ENCODE measurements around the gene TNNI2.

The TNNI2 gene

GRCh38 chr11:1847006-1847735, 8.4 kb downstream of the TNNI2 start:
- no peak for DNase-seq (ENCODE audit: low read depth)

- no peak for DNase-seq (ENCODE audit: low read depth)
These were observed 9.3 kb downstream of the TNNI2 start for GRCh38 chr11:1847926-1848639.

- DNase-seq (ENCODE audit: low read depth) = no peak
These were observed 10.1 kb downstream of the TNNI2 start for GRCh38 chr11:1848640-1849430.

- no peak for DNase-seq (ENCODE audit: low read depth)
These were observed 12.8 kb downstream of the TNNI2 start for GRCh38 chr11:1851468-1852180.

- no peak for DNase-seq (ENCODE audit: low read depth)
These were observed 13.6 kb downstream of the TNNI2 start for GRCh38 chr11:1852271-1852876.

GRCh38 chr11:1852877-1853276, 14.1 kb downstream of the TNNI2 start, which contains the start of gene LSP1:
LSP1 (plus strand) TSS chr11:1853084; CDS start chr11:1853145, 61 bp downstream.
- no peak for DNase-seq (ENCODE audit: low read depth)

- DNase-seq (ENCODE audit: low read depth) = no peak
These were observed 14.8 kb downstream of the TNNI2 start for GRCh38 chr11:1853376-1854131.

GRCh38 chr11:1854132-1854948, 15.6 kb downstream of the TNNI2 start:
- no peak for DNase-seq (ENCODE audit: low read depth)

- no peak for DNase-seq (ENCODE audit: low read depth)
These were observed 16.4 kb downstream of the TNNI2 start for GRCh38 chr11:1854949-1855885.

- DNase-seq (ENCODE audit: low read depth) = no peak
These were observed 17.1 kb downstream of the TNNI2 start for GRCh38 chr11:1855886-1856265.

GRCh38 chr11:1856306-1857005, 17.7 kb downstream of the TNNI2 start:
- no peak for DNase-seq (ENCODE audit: low read depth)

- DNase-seq (ENCODE audit: low read depth) = no peak
These were observed 18.3 kb downstream of the TNNI2 start for GRCh38 chr11:1857064-1857463.

- no peak for DNase-seq (ENCODE audit: low read depth)
These were observed 19.4 kb downstream of the TNNI2 start for GRCh38 chr11:1858154-1858553.

GRCh38 chr11:1858576-1858975, 19.8 kb downstream of the TNNI2 start:
- no peak for DNase-seq (ENCODE audit: low read depth)

GRCh38 chr11:1859004-1859403, 20.2 kb downstream of the TNNI2 start:
- DNase-seq (ENCODE audit: low read depth) = no peak

- DNase-seq (ENCODE audit: low read depth) = no peak
These were observed 21.3 kb downstream of the TNNI2 start for GRCh38 chr11:1860108-1860507.

GRCh38 chr11:1861435-1862411, 22.9 kb downstream of the TNNI2 start:
- no peak for DNase-seq (ENCODE audit: low read depth)
